HepG2 (cell line): ENCODE measurements around the gene OLR1. TPM values are rescaled to one million over a fixed set of nuclear protein-coding genes. Genes with fewer than 3 reads are reported as not detected.

Experiments used
- HNF4G ChIP-seq, 2 experiments: sonication (generic) in 1 of 2; formaldehyde crosslinking in 1 of 2; IDR thresholded peaks; 2 replicates each; pipeline versions ENCODE4 v1.4.0 to v1.6.1; 2011 to 2020; ENCODE audit warnings: borderline replicate concordance in 2 of 2, low read depth in 2 of 2, mild to moderate bottlenecking in 2 of 2, low read length in 1 of 2, missing genetic modification reagents in 1 of 2, moderate library complexity in 1 of 2
- NFE2L1 ChIP-seq: sonication (generic); formaldehyde crosslinking; IDR thresholded peaks from 2 replicates; pipeline ENCODE4 v1.4.0; 2020; ENCODE audit warnings: missing genetic modification reagents, mild to moderate bottlenecking, borderline replicate concordance
- ONECUT2 ChIP-seq: sonication (generic); formaldehyde crosslinking; IDR thresholded peaks from 2 replicates; pipeline ENCODE4 v1.4.0; 2020; ENCODE audit warnings: missing genetic modification reagents
- RXRB ChIP-seq: IDR thresholded peaks from 2 replicates; pipeline ENCODE4 v1.6.1; 2016; ENCODE audit warnings: borderline replicate concordance, missing genetic modification reagents, missing compliant biosample characterization
- SNAPC2 ChIP-seq: sonication (generic); formaldehyde crosslinking; IDR thresholded peaks from 2 replicates; pipeline ENCODE4 v1.8.1; 2022; ENCODE audit warnings: mild to moderate bottlenecking, missing genetic modification reagents
- STAG1 ChIP-seq: sonication (generic); formaldehyde crosslinking; IDR thresholded peaks from 2 replicates; pipeline ENCODE4 v1.4.0; 2020; ENCODE audit warnings: missing genetic modification reagents
- U2AF1 ChIP-seq: fragments of 200-400 bp; formaldehyde crosslinking; optimal IDR thresholded peaks from 2 replicates; pipeline ENCODE3; 2017; ENCODE audit warnings: mild to moderate bottlenecking, low read depth, low read length
- ZNF343 ChIP-seq: sonication (generic); formaldehyde crosslinking; IDR thresholded peaks from 2 replicates; pipeline ENCODE4 v1.4.0; 2020; ENCODE audit warnings: mild to moderate bottlenecking, missing genetic modification reagents
- ZNF430 ChIP-seq: sonication (generic); formaldehyde crosslinking; IDR thresholded peaks from 2 replicates; pipeline ENCODE4 v1.9.0; 2021; ENCODE audit warnings: mild to moderate bottlenecking, missing genetic modification reagents
- ZNF446 ChIP-seq: sonication (generic); formaldehyde crosslinking; IDR thresholded peaks from 2 replicates; pipeline ENCODE4 v1.5.0; 2020; ENCODE audit warnings: mild to moderate bottlenecking, missing genetic modification reagents
- ZNF572 ChIP-seq: sonication (generic); formaldehyde crosslinking; IDR thresholded peaks from 2 replicates; pipeline ENCODE4 v1.5.1; 2020; ENCODE audit warnings: mild to moderate bottlenecking, missing genetic modification reagents
- ZNF672 ChIP-seq: sonication (generic); formaldehyde crosslinking; IDR thresholded peaks from 2 replicates; pipeline ENCODE4 v1.8.1; 2022; ENCODE audit warnings: missing genetic modification reagents
- ZNF737 ChIP-seq: sonication (generic); formaldehyde crosslinking; IDR thresholded peaks from 2 replicates; pipeline ENCODE4 v1.5.0; 2020; ENCODE audit warnings: missing genetic modification reagents, mild to moderate bottlenecking, borderline replicate concordance
- polyA plus RNA-seq, 8 experiments: library from polyadenylated mRNA; depleted of rRNA in 3 of 8; stranded (reverse) in 7 of 8; unstranded in 1 of 8; fragments of >200 nt; fragmentation: Illumina TruSeq in 4 of 8; extraction: Trizol in 4 of 8; gene quantifications; 2 replicates each; pipeline versions ENCODE4 v1.2.1 to v1.2.3, GENCODE V29; 2011 to 2016; ENCODE audit warnings: low read depth in 4 of 8, missing spikeins in 1 of 8, mixed read lengths in 1 of 8; ENCODE audit not compliant: insufficient read depth in 1 of 8
- total RNA-seq, 5 experiments: library from RNA; depleted of rRNA; stranded (reverse); fragments of >200 nt; fragmentation: Illumina TruSeq; extraction: Trizol; gene quantifications; 2 replicates each; pipeline ENCODE4 v1.2.3, GENCODE V29; 2016; ENCODE audit warnings: low read depth in 1 of 5
- TF ChIP-seq, protein P1 (sequence below): sonication (generic); formaldehyde crosslinking; conservative IDR thresholded peaks from 2 replicates; pipeline ENCODE4 v1.4.0; 2020; ENCODE audit warnings: missing genetic modification reagents
- TF ChIP-seq, protein P2 (sequence below): sonication (generic); formaldehyde crosslinking; IDR thresholded peaks from 2 replicates; pipeline ENCODE4 v1.4.0; 2020; ENCODE audit warnings: missing genetic modification reagents, borderline replicate concordance
- TF ChIP-seq, protein P3 (sequence below): sonication (generic); formaldehyde crosslinking; IDR thresholded peaks from 2 replicates; pipeline ENCODE4 v1.5.0; 2020; ENCODE audit warnings: mild to moderate bottlenecking, missing genetic modification reagents, moderate library complexity
- TF ChIP-seq, protein P4 (sequence below): IDR thresholded peaks from 2 replicates; pipeline ENCODE4 v1.6.1; 2016; ENCODE audit warnings: control low read depth
- TF ChIP-seq, protein P5 (sequence below): sonication (generic); formaldehyde crosslinking; IDR thresholded peaks from 2 replicates; pipeline ENCODE4 v1.8.0; 2022; ENCODE audit warnings: mild to moderate bottlenecking, missing genetic modification reagents

Gene OLR1
- total and polyA plus RNA-seq, 2 of the 13 experiments (the other 11 are each of a cell fraction or from before 2014, with no cell fraction given), result not detected

DNA sequence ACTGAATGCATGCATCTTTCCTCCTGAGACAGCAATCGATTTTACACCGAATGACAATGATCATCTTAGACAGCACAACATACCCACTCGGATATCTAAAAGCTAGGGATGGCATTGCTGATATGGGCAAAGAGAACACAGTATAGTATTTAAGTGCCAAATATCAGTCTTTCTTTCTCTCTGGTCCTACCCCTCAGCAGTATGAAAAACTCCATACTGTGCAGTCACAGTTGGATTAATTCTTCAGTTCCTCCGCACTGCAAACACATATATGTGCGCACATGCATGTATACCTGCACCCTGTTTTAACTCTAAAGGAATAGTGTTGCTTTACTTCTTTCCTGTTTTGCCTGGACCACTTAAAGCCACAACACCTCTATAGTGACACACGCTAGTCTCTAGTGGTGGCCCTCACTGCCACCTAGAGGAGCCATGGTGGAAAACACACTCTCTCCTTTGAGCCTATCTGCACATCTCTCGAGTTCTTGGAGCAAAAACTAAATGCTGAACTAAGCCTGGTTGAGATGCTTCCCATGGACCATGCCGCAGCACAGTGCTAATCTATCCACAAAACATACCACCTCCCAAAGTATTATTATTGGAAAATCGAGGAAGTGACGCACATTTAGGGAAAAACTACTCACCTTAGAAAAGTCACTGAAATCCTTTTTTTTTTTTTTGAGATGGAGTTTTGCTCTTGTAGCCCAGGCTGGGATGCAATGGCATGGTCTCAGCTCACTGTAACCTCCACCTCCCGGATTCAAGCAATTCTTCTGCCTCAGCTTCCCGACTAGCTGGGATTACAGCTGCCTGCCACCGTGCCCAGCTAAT, 18.8 kb upstream of the OLR1 start (continued):
- TF ChIP-seq, protein P1, sequence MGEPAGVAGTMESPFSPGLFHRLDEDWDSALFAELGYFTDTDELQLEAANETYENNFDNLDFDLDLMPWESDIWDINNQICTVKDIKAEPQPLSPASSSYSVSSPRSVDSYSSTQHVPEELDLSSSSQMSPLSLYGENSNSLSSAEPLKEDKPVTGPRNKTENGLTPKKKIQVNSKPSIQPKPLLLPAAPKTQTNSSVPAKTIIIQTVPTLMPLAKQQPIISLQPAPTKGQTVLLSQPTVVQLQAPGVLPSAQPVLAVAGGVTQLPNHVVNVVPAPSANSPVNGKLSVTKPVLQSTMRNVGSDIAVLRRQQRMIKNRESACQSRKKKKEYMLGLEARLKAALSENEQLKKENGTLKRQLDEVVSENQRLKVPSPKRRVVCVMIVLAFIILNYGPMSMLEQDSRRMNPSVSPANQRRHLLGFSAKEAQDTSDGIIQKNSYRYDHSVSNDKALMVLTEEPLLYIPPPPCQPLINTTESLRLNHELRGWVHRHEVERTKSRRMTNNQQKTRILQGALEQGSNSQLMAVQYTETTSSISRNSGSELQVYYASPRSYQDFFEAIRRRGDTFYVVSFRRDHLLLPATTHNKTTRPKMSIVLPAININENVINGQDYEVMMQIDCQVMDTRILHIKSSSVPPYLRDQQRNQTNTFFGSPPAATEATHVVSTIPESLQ (CRISPR knock-in tag), result no peak
- no peak for TF ChIP-seq ONECUT2 (CRISPR knock-in tag)
- no peak for TF ChIP-seq U2AF1
- no peak for TF ChIP-seq ZNF572
- TF ChIP-seq ZNF430 (CRISPR knock-in tag), result no peak
- peak; percentile 69 for TF ChIP-seq STAG1 (CRISPR knock-in tag)
- TF ChIP-seq ZNF343 (CRISPR knock-in tag), result no peak
- TF ChIP-seq SNAPC2 (CRISPR knock-in tag), result no peak
- TF ChIP-seq, protein P2, sequence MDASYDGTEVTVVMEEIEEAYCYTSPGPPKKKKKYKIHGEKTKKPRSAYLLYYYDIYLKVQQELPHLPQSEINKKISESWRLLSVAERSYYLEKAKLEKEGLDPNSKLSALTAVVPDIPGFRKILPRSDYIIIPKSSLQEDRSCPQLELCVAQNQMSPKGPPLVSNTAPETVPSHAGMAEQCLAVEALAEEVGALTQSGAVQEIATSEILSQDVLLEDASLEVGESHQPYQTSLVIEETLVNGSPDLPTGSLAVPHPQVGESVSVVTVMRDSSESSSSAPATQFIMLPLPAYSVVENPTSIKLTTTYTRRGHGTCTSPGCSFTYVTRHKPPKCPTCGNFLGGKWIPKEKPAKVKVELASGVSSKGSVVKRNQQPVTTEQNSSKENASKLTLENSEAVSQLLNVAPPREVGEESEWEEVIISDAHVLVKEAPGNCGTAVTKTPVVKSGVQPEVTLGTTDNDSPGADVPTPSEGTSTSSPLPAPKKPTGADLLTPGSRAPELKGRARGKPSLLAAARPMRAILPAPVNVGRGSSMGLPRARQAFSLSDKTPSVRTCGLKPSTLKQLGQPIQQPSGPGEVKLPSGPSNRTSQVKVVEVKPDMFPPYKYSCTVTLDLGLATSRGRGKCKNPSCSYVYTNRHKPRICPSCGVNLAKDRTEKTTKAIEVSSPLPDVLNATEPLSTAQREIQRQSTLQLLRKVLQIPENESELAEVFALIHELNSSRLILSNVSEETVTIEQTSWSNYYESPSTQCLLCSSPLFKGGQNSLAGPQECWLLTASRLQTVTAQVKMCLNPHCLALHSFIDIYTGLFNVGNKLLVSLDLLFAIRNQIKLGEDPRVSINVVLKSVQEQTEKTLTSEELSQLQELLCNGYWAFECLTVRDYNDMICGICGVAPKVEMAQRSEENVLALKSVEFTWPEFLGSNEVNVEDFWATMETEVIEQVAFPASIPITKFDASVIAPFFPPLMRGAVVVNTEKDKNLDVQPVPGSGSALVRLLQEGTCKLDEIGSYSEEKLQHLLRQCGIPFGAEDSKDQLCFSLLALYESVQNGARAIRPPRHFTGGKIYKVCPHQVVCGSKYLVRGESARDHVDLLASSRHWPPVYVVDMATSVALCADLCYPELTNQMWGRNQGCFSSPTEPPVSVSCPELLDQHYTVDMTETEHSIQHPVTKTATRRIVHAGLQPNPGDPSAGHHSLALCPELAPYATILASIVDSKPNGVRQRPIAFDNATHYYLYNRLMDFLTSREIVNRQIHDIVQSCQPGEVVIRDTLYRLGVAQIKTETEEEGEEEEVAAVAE (CRISPR knock-in tag), result no peak
- TF ChIP-seq ZNF737, result no peak
- TF ChIP-seq, protein P3, sequence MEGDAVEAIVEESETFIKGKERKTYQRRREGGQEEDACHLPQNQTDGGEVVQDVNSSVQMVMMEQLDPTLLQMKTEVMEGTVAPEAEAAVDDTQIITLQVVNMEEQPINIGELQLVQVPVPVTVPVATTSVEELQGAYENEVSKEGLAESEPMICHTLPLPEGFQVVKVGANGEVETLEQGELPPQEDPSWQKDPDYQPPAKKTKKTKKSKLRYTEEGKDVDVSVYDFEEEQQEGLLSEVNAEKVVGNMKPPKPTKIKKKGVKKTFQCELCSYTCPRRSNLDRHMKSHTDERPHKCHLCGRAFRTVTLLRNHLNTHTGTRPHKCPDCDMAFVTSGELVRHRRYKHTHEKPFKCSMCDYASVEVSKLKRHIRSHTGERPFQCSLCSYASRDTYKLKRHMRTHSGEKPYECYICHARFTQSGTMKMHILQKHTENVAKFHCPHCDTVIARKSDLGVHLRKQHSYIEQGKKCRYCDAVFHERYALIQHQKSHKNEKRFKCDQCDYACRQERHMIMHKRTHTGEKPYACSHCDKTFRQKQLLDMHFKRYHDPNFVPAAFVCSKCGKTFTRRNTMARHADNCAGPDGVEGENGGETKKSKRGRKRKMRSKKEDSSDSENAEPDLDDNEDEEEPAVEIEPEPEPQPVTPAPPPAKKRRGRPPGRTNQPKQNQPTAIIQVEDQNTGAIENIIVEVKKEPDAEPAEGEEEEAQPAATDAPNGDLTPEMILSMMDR (CRISPR knock-in tag), result peak; percentile 80
- TF ChIP-seq RXRB, result no peak
- TF ChIP-seq ZNF672 (CRISPR knock-in tag), result no peak
- TF ChIP-seq, protein P4, sequence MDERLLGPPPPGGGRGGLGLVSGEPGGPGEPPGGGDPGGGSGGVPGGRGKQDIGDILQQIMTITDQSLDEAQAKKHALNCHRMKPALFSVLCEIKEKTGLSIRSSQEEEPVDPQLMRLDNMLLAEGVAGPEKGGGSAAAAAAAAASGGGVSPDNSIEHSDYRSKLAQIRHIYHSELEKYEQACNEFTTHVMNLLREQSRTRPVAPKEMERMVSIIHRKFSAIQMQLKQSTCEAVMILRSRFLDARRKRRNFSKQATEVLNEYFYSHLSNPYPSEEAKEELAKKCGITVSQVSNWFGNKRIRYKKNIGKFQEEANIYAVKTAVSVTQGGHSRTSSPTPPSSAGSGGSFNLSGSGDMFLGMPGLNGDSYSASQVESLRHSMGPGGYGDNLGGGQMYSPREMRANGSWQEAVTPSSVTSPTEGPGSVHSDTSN, result no peak
- no peak for TF ChIP-seq NFE2L1 (CRISPR knock-in tag)
- TF ChIP-seq HNF4G (IDR thresholded peaks at IDR 0.05; ENCODE audit: borderline replicate concordance, low read depth, low read length), result no peak
- TF ChIP-seq HNF4G (CRISPR knock-in tag; IDR thresholded peaks at IDR 0.05; ENCODE audit: borderline replicate concordance, low read depth), result no peak
- TF ChIP-seq, protein P5, sequence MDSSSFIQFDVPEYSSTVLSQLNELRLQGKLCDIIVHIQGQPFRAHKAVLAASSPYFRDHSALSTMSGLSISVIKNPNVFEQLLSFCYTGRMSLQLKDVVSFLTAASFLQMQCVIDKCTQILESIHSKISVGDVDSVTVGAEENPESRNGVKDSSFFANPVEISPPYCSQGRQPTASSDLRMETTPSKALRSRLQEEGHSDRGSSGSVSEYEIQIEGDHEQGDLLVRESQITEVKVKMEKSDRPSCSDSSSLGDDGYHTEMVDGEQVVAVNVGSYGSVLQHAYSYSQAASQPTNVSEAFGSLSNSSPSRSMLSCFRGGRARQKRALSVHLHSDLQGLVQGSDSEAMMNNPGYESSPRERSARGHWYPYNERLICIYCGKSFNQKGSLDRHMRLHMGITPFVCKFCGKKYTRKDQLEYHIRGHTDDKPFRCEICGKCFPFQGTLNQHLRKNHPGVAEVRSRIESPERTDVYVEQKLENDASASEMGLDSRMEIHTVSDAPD (CRISPR knock-in tag), result no peak
- TF ChIP-seq ZNF446, result no peak
